HEK293T (cell line): ENCODE results near the gene ASCC1.

ENCODE experiments used
- BHLHE40 ChIP-seq: fragments of 450-650 bp; IDR thresholded peaks from 2 replicates; pipeline ENCODE4 v1.6.1; 2016; ENCODE audit warnings: mild to moderate bottlenecking, moderate library complexity, borderline replicate concordance
- FOXK2 ChIP-seq: fragments of 450-650 bp; IDR thresholded peaks from 2 replicates; pipeline ENCODE4 v1.6.1; 2016; ENCODE audit warnings: mild to moderate bottlenecking
- FOXM1 ChIP-seq: fragments of 450-650 bp; IDR thresholded peaks from 2 replicates; pipeline ENCODE4 v1.6.1; 2017; ENCODE audit warnings: mild to moderate bottlenecking, borderline replicate concordance
- PKNOX1 ChIP-seq: fragments of 450-650 bp; IDR thresholded peaks from 2 replicates; pipeline ENCODE4 v1.6.1; 2016
- SUZ12 ChIP-seq: fragments of 450-650 bp; IDR thresholded peaks from 2 replicates; pipeline ENCODE4 v1.6.1; 2016; ENCODE audit warnings: mild to moderate bottlenecking

DNA sequence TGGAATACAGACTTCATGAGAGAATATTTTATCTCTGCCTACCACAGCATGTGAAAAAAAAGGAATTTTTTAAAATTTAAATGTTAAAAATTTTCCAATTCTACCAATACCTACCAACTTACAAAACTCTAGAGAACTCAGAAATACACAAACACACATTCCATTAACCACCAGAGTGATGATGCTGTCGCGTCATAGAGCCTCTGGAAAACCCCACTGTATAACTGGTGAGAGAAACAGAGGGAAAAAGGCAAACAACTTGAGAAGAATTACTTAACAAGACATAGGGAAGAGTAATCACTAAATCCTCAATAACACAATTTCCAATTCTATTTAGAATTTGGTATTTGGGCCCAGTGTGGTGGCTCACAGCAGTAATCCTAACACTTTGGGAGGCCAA lies 121.5 kb downstream of the ASCC1 start:
- TF ChIP-seq BHLHE40: no peak
- TF ChIP-seq SUZ12: no peak
- no peak for TF ChIP-seq FOXM1
- TF ChIP-seq FOXK2: no peak
- TF ChIP-seq PKNOX1: no peak
